GM11168 (cell line): ENCODE data around the gene AHNAK.

ENCODE experiments used
- in situ Hi-C: fragments of 300-500 bp; cut with MboI; formaldehyde crosslinking; loops from one replicate; pipeline ENCODE4 v1.12.0; 2022; ENCODE audit warnings: low sequenced_read_pairs; ENCODE audit not compliant: unreplicated experiment

AHNAK gene

GRCh38 chr11:62418136-62418535 lies 128.5 kb downstream of the AHNAK start:
- in situ Hi-C loops: no loop called here

- in situ Hi-C loops: no loop called here
Measured at GRCh38 chr11:62416596-62416995, 130.0 kb downstream of the AHNAK start.

GRCh38 chr11:62413060-62413696 lies 133.4 kb downstream of the AHNAK start:
- in situ Hi-C loops: no loop called here

- in situ Hi-C loops: no loop called here
Measured at GRCh38 chr11:62411524-62411923, 135.1 kb downstream of the AHNAK start.

GRCh38 chr11:62410972-62411371 lies 135.6 kb downstream of the AHNAK start:
- in situ Hi-C loops: no loop called here

GRCh38 chr11:62409831-62410230 lies 136.8 kb downstream of the AHNAK start:
- in situ Hi-C loops: no loop called here

- in situ Hi-C loops: no loop called here
Measured at GRCh38 chr11:62406034-62406433, 140.6 kb downstream of the AHNAK start.

GRCh38 chr11:62404901-62405300 lies 141.7 kb downstream of the AHNAK start:
- in situ Hi-C loops: no loop called here

GRCh38 chr11:62404435-62404834 lies 142.2 kb downstream of the AHNAK start:
- in situ Hi-C loops: no loop called here

GRCh38 chr11:62402960-62403730 lies 143.5 kb downstream of the AHNAK start:
- in situ Hi-C loops: no loop called here

- in situ Hi-C loops: no loop called here
Measured at GRCh38 chr11:62402226-62402959, 144.2 kb downstream of the AHNAK start.

GRCh38 chr11:62401811-62402210 lies 144.8 kb downstream of the AHNAK start:
- in situ Hi-C loops: no loop called here

- in situ Hi-C loops: no loop called here
Measured at GRCh38 chr11:62401356-62401755, 145.2 kb downstream of the AHNAK start.

GRCh38 chr11:62400760-62401159 lies 145.8 kb downstream of the AHNAK start:
- in situ Hi-C loops: no loop called here

- in situ Hi-C loops: no loop called here
Measured at GRCh38 chr11:62400281-62400680, 146.3 kb downstream of the AHNAK start.

GRCh38 chr11:62399878-62400266 lies 146.7 kb downstream of the AHNAK start:
- in situ Hi-C loops: no loop called here

GRCh38 chr11:62399172-62399877 lies 147.3 kb downstream of the AHNAK start:
- in situ Hi-C loops: no loop called here

- in situ Hi-C loops: no loop called here
Measured at GRCh38 chr11:62398011-62398994, 148.3 kb downstream of the AHNAK start.

- in situ Hi-C loops: no loop called here
Measured at GRCh38 chr11:62395885-62396551, 150.6 kb downstream of the AHNAK start.
